Measurements from ENCODE around the gene PBX4. TPM values are rescaled to one million over a fixed set of nuclear protein-coding genes. Genes with fewer than 3 reads are reported as not detected.
A peak's percentile ranks its signal among the peaks of the same experiment; 100 is the strongest.

Gene PBX4
- total RNA-seq, 1 donor from 2014 or later, result 21.8 TPM

DNA sequence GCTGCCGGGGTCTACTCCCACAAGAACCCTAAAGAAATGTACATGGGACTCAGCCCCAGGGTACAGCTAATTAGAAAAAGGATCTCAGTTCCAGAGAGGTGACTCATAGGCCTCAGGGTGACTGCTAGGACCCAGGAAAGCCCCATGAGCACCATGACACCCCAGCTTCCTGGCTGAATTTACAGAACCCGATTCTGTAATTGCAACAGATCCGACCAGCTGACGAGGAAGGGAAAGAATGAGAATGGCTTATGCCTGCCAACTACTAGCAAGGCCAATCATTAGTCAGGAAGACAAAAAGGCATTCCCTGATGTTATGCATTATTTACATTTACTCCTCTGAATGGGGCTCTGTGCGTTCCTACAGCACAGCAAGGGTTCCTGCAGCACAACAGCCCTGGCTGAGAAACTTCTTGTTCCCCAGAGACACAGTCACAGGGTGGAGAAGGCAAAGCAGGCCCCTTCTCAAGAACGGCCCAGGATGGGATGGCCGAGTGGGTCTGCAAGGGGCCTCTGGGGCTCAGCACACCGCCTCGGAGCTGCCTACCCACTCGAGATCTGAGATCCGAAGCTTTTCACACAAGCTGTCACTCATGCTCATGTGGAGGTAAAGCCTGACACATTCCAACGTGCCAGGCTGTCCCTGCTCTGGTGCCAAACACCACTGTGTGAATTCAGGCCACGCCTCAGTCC is 27.2 kb downstream of the PBX4 start:
- H3K4me1 Mint-ChIP-seq, result peaks cover 41% of the 10 kb centered on the region
- ATAC-seq (ENCODE audit: low read depth), result peak; percentile 91
- CTCF ChIA-PET, result interaction anchor here (1.4 to 1.5 kb wide), 2 partner anchors 53 to 59 kb away, joined by 4 to 5 read pairs; partner anchors contain the start of gene GMIP
- intact Hi-C loops (cut with micrococcal nuclease), result loop anchor here (1.0 to 10.0 kb wide), 3 partner anchors 27 to 266 kb away; partner anchors contain the start of genes GMIP, MAU2, PBX4 and SUGP1
- H3K36me3 Mint-ChIP-seq (ENCODE audit: low read depth), result peaks cover 22% of the 10 kb centered on the region
- POLR2A ChIA-PET, result interaction anchor here (0.7 to 1.9 kb wide), 8 partner anchors 26 to 230 kb away, joined by 3 to 6 read pairs (median 3); partner anchors contain the start of genes ATP13A1, NDUFA13, TSSK6 and ZNF14
- H3K9me3 Mint-ChIP-seq, result no peaks in the 10 kb centered on the region
- no peak for DNase-seq
- no peaks in the 10 kb centered on the region for H3K27me3 Mint-ChIP-seq
- TF ChIP-seq, protein P1, sequence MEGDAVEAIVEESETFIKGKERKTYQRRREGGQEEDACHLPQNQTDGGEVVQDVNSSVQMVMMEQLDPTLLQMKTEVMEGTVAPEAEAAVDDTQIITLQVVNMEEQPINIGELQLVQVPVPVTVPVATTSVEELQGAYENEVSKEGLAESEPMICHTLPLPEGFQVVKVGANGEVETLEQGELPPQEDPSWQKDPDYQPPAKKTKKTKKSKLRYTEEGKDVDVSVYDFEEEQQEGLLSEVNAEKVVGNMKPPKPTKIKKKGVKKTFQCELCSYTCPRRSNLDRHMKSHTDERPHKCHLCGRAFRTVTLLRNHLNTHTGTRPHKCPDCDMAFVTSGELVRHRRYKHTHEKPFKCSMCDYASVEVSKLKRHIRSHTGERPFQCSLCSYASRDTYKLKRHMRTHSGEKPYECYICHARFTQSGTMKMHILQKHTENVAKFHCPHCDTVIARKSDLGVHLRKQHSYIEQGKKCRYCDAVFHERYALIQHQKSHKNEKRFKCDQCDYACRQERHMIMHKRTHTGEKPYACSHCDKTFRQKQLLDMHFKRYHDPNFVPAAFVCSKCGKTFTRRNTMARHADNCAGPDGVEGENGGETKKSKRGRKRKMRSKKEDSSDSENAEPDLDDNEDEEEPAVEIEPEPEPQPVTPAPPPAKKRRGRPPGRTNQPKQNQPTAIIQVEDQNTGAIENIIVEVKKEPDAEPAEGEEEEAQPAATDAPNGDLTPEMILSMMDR (IDR thresholded peaks at IDR 0.05), result no peak
- H3K4me3 Mint-ChIP-seq, result peak overlapping the region; percentile 70
- H3K27ac Mint-ChIP-seq, result peak overlapping the region; percentile 92

DNA sequence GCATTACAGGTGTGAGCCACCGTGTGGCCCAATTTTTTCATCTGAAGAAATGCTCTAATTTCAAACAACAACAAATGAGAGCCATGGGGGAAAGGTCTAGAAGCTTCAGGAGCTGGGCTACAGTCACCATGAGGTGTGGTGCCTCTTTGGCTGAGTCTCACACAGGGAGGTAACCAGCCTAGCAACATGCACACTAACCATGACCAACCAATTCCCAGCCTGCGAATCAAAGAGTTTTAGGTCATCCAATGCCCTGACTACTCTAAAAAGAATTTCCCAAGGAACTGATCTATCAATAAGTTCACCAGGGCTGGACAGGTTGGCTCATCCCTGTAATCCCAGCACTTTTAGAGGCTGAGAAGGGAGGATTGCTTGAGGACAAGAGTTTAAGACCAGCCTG is 29.9 kb downstream of the PBX4 start:
- no peak for ATAC-seq (ENCODE audit: low read depth)
- POLR2A ChIA-PET, result no interaction called here
- CTCF ChIA-PET, result interaction anchor here (0.7 kb wide), 1 partner anchor 57 kb away, joined by 3 read pairs; no protein-coding TSS in a partner anchor
- no peak for DNase-seq
- Mint-ChIP-seq H3K9me3 (no peaks in the 10 kb centered on the region), H3K4me1 (peaks cover 26% of the 10 kb centered on the region), H3K36me3 (ENCODE audit: low read depth) (peaks cover 21% of the 10 kb centered on the region), H3K4me3 (no peak overlapping the region), H3K27ac (no peak overlapping the region), H3K27me3 (no peaks in the 10 kb centered on the region)
- TF ChIP-seq, protein P1 (IDR thresholded peaks at IDR 0.05), result no peak
- intact Hi-C loops (cut with micrococcal nuclease), result no loop called here

DNA sequence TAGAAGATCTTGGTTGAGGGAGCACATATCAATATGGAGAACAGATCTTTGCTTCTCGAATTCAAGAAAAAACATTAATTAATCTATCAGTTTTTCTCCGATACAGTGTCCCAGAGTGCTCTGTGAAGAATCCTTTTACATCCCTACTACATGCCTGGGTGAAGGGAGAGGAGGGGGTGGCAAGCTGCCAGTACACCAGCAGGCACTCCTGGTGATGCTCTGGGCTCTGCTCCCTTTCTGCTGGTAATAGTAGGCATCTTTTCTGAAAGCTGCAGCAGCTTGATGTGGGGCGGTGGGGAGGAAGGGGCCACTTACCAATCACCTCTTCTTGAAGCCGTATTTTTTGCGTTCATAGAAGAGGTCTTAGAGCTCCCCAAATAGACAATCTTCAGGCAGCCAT is 30.7 kb downstream of the PBX4 start:
- H3K9me3 Mint-ChIP-seq, result no peaks in the 10 kb centered on the region
- intact Hi-C loops (cut with micrococcal nuclease), result no loop called here
- H3K4me1 Mint-ChIP-seq, result peaks cover 26% of the 10 kb centered on the region
- no peak for DNase-seq
- no peak overlapping the region for H3K4me3 Mint-ChIP-seq
- TF ChIP-seq, protein P1 (IDR thresholded peaks at IDR 0.05), result no peak
- no peaks in the 10 kb centered on the region for H3K27me3 Mint-ChIP-seq
- ATAC-seq (ENCODE audit: low read depth), result no peak
- POLR2A ChIA-PET, result interaction anchor here (0.6 to 0.7 kb wide), 2 partner anchors 13 to 64 kb away, joined by 3 to 5 read pairs; no protein-coding TSS in a partner anchor
- CTCF ChIA-PET, result no interaction called here
- H3K27ac Mint-ChIP-seq, result no peak overlapping the region
- H3K36me3 Mint-ChIP-seq (ENCODE audit: low read depth), result peaks cover 18% of the 10 kb centered on the region

DNA sequence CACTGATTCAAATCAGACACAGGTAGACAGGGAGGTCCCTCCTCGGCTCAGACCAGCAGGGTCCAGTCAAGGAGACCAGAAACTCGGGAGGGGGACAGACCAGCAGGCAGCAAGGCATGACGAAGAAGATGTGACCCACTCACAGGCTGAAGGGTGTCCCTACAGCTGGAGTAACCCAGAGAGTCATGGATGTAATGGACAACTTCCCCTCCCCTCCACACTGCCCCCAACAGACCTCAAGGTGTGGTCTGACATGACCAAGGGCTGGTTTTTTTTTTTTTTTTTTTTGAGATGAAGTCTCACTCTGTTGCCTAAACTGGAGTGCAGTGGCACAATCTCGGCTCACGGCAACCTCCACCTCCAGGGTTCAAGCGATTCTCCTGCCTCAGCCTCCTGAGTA is 34.1 kb downstream of the PBX4 start:
- DNase-seq (no peak), ATAC-seq (ENCODE audit: low read depth) (no peak)
- TF ChIP-seq, protein P1 (IDR thresholded peaks at IDR 0.05), result no peak
- Mint-ChIP-seq H3K27ac (no peak overlapping the region), H3K4me3 (no peak overlapping the region), H3K4me1 (no peaks in the 10 kb centered on the region), H3K9me3 (no peaks in the 10 kb centered on the region), H3K36me3 (ENCODE audit: low read depth) (peaks cover 11% of the 10 kb centered on the region), H3K27me3 (no peaks in the 10 kb centered on the region)
- POLR2A ChIA-PET, result no interaction called here
- intact Hi-C loops (cut with micrococcal nuclease), result no loop called here
- CTCF ChIA-PET, result no interaction called here

DNA sequence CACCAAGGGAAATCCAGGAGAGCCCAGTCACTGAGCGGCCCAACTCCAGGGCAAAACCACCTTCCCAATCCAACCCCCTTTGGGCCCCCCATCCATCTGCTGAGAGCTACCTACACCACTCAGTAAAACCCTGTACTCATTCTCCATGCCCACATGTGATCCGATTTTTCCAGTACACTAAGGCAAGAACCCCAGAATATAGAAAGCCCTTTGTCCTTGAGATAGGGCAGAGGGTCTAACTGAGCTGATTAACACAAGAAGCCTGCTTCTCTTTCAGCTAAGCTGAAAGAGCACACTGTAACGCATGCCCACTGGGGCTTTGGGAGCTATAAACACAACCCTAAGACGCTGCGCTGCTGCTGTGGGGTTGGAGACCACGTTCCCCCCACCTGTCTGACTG is 36.0 kb downstream of the PBX4 start:
- DNase-seq (no peak), ATAC-seq (ENCODE audit: low read depth) (no peak)
- ChIA-PET POLR2A (no interaction called here), CTCF (interaction anchor here (0.7 kb wide), 1 partner anchor 28 kb away, joined by 3 read pairs; no protein-coding TSS in a partner anchor)
- Mint-ChIP-seq H3K9me3 (no peaks in the 10 kb centered on the region), H3K4me3 (no peak overlapping the region), H3K27me3 (no peaks in the 10 kb centered on the region), H3K36me3 (ENCODE audit: low read depth) (peaks cover 8% of the 10 kb centered on the region), H3K27ac (no peak overlapping the region), H3K4me1 (no peaks in the 10 kb centered on the region)
- TF ChIP-seq, protein P1 (IDR thresholded peaks at IDR 0.05), result no peak
- intact Hi-C loops (cut with micrococcal nuclease), result no loop called here
